Endothelial cell of umbilical vein (primary cell): ENCODE data around the gene CACNA1S. TPM values are rescaled to one million over a fixed set of nuclear protein-coding genes. Genes with fewer than 3 reads are reported as not detected.

ENCODE experiments used
- BruUV-seq: library from RNA; stranded (reverse); fragments of 400-500 nt; replicated peaks from 2 replicates; lab custom pipeline; 2021; lab: Mats Ljungman, UMichigan
- CTCF ChIA-PET: fragments of 300-600, 350-600 bp; sonication (Branson Sonifier 250); formaldehyde crosslinking; loops from one replicate; lab custom pipeline; 2021; ENCODE audit warnings: antibody characterized with exemption, inconsistent platforms; lab: Charles Lee
- POLR2A ChIA-PET: fragments of 300-600, 350-600 bp; sonication (Branson Sonifier 250); formaldehyde crosslinking; loops from one replicate; lab custom pipeline; 2021; ENCODE audit warnings: antibody characterized with exemption, inconsistent platforms; lab: Charles Lee
- DNase-seq: peaks from one replicate; pipeline ENCODE4 v3.0.0-alpha.2; 2011; ENCODE audit warnings: low read depth, low spot score
- FAIRE-seq: peaks from 2 replicates; lab custom pipeline; 2011; peaks lifted over from hg19 to GRCh38; lab: Jason Lieb, UNC
- H2AFZ ChIP-seq: 2 replicates; pipeline ENCODE4 v1.6.0; 2012; ENCODE audit warnings: low read depth, low read length, control low read depth, inconsistent platforms
- H3K27ac ChIP-seq: 2 replicates; pipeline ENCODE4 v1.5.1; 2011; ENCODE audit warnings: low read depth, mild to moderate bottlenecking, control low read depth, low read length, moderate library complexity; ENCODE audit not compliant: insufficient read depth
- H3K27me3 ChIP-seq, 2 experiments: 2 replicates each; pipeline versions ENCODE4 v1.6.0 to v1.6.1; 2011; ENCODE audit warnings: low read length in 2 of 2, mixed read lengths in 1 of 2; ENCODE audit not compliant: control insufficient read depth in 2 of 2, insufficient read depth in 2 of 2
- H3K36me3 ChIP-seq, 2 experiments: 2 replicates in 1 of 2; 3 replicates in 1 of 2; pipeline ENCODE4 v1.5.1; 2011; ENCODE audit warnings: low read length in 2 of 2, mild to moderate bottlenecking in 1 of 2, moderate library complexity in 1 of 2; ENCODE audit not compliant: control insufficient read depth in 2 of 2, insufficient read depth in 2 of 2; ENCODE audit errors: extremely low read depth in 1 of 2
- H3K4me1 ChIP-seq: 3 replicates; pipeline ENCODE4 v1.5.1; 2011; ENCODE audit warnings: mild to moderate bottlenecking, low read length; ENCODE audit not compliant: control insufficient read depth, insufficient read depth; ENCODE audit errors: extremely low read depth
- H3K4me2 ChIP-seq: 2 replicates; pipeline ENCODE4 v1.6.1; 2011; ENCODE audit warnings: low read length, control low read depth, mixed read lengths; ENCODE audit not compliant: insufficient read depth
- H3K4me3 ChIP-seq, 3 experiments: fragments of 200-600 bp in 1 of 3; sonication (generic), shearing (Covaris generic) in 1 of 3; replicated peaks in 1 of 3; 2 replicates each; pipeline ENCODE4 v1.5.1; 2011 to 2016; ENCODE audit warnings: control low read depth in 3 of 3, low read length in 3 of 3, mild to moderate bottlenecking in 2 of 3, inconsistent platforms in 1 of 3, low read depth in 1 of 3, moderate library complexity in 1 of 3; ENCODE audit not compliant: insufficient read depth in 1 of 3
- H3K79me2 ChIP-seq: 2 replicates; pipeline ENCODE4 v1.6.0; 2012; ENCODE audit warnings: low read length, inconsistent platforms; ENCODE audit not compliant: control insufficient read depth, insufficient read depth
- H3K9ac ChIP-seq: replicated peaks from 2 replicates; pipeline ENCODE3; 2011; ENCODE audit warnings: low read length, control low read depth; ENCODE audit not compliant: insufficient read depth; ENCODE audit errors: extremely low read depth
- H3K9me1 ChIP-seq: replicated peaks from 3 replicates; pipeline ENCODE4 v1.6.0; 2011; ENCODE audit warnings: mild to moderate bottlenecking, low read length; ENCODE audit not compliant: control insufficient read depth, insufficient read depth; ENCODE audit errors: extremely low read depth
- H3K9me3 ChIP-seq: replicated peaks from 2 replicates; pipeline ENCODE4 v1.5.1; 2012; ENCODE audit warnings: low read length, inconsistent platforms; ENCODE audit not compliant: control insufficient read depth, insufficient read depth
- H4K20me1 ChIP-seq: replicated peaks from 2 replicates; pipeline ENCODE3; 2011; ENCODE audit warnings: mild to moderate bottlenecking, low read length; ENCODE audit not compliant: control insufficient read depth, insufficient read depth; ENCODE audit errors: extremely low read depth
- EZH2 ChIP-seq: IDR thresholded peaks from 2 replicates; pipeline ENCODE4 v1.6.1; 2012; ENCODE audit warnings: borderline replicate concordance, low read depth, mild to moderate bottlenecking, moderate library complexity, low read length, inconsistent platforms; ENCODE audit not compliant: severe bottlenecking
- FOS ChIP-seq: IDR thresholded peaks from 2 replicates; pipeline ENCODE4 v1.6.1; 2011; ENCODE audit warnings: mild to moderate bottlenecking, low read length, moderate library complexity, borderline replicate concordance; ENCODE audit not compliant: insufficient read depth
- GATA2 ChIP-seq: IDR thresholded peaks from 2 replicates; pipeline ENCODE4 v1.7.0; 2011; ENCODE audit warnings: low read depth, mild to moderate bottlenecking, moderate library complexity, mixed read lengths, low read length; ENCODE audit not compliant: insufficient read length, insufficient read depth
- JUN ChIP-seq: IDR thresholded peaks from 2 replicates; pipeline ENCODE4 v1.6.1; 2011; ENCODE audit warnings: borderline replicate concordance, low read depth; ENCODE audit not compliant: insufficient read length, insufficient read depth
- MYC ChIP-seq: IDR thresholded peaks from one replicate; pipeline ENCODE4 v1.6.1; 2011; ENCODE audit warnings: mild to moderate bottlenecking, low read depth, low read length
- POLR2A ChIP-seq: IDR thresholded peaks from 2 replicates; pipeline ENCODE4 v1.6.1; 2012; ENCODE audit warnings: low read depth, mild to moderate bottlenecking, control low read depth, low read length
- POLR2AphosphoS5 ChIP-seq: IDR thresholded peaks from 2 replicates; pipeline ENCODE4 v1.6.1; 2012; ENCODE audit warnings: low read depth, mild to moderate bottlenecking, control low read depth, low read length, moderate library complexity; ENCODE audit not compliant: insufficient read depth
- dilution Hi-C: fragments of 300-500 bp; cut with MboI; formaldehyde crosslinking; loops from one replicate; pipeline ENCODE4 v1.15.0; 2019; ENCODE audit warnings: low sequenced_read_pairs; ENCODE audit not compliant: extremely low pct_ligation_motif_present
- intact Hi-C: fragments of 100-400 bp; cut with micrococcal nuclease; formaldehyde crosslinking; loops from one replicate; pipeline ENCODE4 v1.10.0; 2022
- polyA plus RNA-seq, 4 experiments: library from polyadenylated mRNA; depleted of rRNA in 3 of 4; stranded (reverse) in 3 of 4; unstranded in 1 of 4; fragments of >200 nt; gene quantifications; 2 replicates each; pipeline versions ENCODE4 v1.2.1 to v1.2.3, GENCODE V29; 2011 to 2012; ENCODE audit warnings: missing spikeins in 1 of 4
- total RNA-seq: library from RNA; stranded (reverse); gene quantifications from 2 replicates; pipeline ENCODE4 v1.2.3, GENCODE V29; 2021
- TF ChIP-seq, protein P1 (sequence below), 2 donors: IDR thresholded peaks; 1 replicate in 1 of 2; 2 replicates in 1 of 2; pipeline ENCODE4 v1.5.1; 2011; ENCODE audit warnings: low read length in 2 of 2, mild to moderate bottlenecking in 2 of 2, moderate library complexity in 2 of 2, control low read depth in 1 of 2, inconsistent platforms in 1 of 2, low read depth in 1 of 2; ENCODE audit not compliant: insufficient read depth in 1 of 2; ENCODE audit errors: extremely low read depth in 1 of 2
- TF ChIP-seq, protein P2 (sequence below): IDR thresholded peaks from 2 replicates; pipeline ENCODE4 v1.6.1; 2011; ENCODE audit not compliant: insufficient read depth, insufficient read length

The CACNA1S gene
- total and polyA plus RNA-seq, 2 donors (not counting 3 experiments of a cell fraction or from before 2014, with no cell fraction given) = not detected

DNA sequence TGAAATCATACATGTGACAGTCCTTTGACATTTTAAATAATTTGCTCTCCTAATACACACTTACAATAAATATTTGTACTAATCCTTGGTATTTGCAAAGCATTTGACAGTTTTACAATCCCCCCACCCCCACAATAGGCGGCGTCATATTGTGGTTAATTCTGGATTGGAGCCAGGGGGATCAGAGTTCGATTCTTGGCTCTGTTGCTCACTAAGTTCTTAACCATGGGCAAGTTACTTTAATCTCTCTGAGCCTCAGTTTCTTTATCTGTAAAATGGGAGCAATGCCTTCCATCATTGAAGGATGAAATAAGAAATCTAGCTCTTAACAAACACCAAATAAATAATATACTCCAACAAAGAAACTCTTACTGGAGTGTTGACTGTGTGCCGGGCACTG is 23.8 kb downstream of the CACNA1S start:
- no peak overlapping the region for H3K9ac ChIP-seq
- intact Hi-C loops = loop anchor here (5.0 kb wide), 1 partner anchor 134 kb away; no protein-coding TSS in a partner anchor
- ChIA-PET POLR2A (interaction anchor here (0.5 kb wide), 1 partner anchor 24 kb away, joined by 3 read pairs; the partner anchor contains the start of gene CACNA1S), CTCF (no interaction called here)
- no peak overlapping the region for H3K4me3 ChIP-seq
- dilution Hi-C loops = no loop called here
- H3K9me3 ChIP-seq = no peaks in the 10 kb centered on the region
- no TSS peak for BruUV-seq
- no peaks in the 10 kb centered on the region for H3K4me1 ChIP-seq
- H4K20me1 ChIP-seq = no peaks in the 10 kb centered on the region
- no peak for TF ChIP-seq POLR2A
- TF ChIP-seq, protein P1, sequence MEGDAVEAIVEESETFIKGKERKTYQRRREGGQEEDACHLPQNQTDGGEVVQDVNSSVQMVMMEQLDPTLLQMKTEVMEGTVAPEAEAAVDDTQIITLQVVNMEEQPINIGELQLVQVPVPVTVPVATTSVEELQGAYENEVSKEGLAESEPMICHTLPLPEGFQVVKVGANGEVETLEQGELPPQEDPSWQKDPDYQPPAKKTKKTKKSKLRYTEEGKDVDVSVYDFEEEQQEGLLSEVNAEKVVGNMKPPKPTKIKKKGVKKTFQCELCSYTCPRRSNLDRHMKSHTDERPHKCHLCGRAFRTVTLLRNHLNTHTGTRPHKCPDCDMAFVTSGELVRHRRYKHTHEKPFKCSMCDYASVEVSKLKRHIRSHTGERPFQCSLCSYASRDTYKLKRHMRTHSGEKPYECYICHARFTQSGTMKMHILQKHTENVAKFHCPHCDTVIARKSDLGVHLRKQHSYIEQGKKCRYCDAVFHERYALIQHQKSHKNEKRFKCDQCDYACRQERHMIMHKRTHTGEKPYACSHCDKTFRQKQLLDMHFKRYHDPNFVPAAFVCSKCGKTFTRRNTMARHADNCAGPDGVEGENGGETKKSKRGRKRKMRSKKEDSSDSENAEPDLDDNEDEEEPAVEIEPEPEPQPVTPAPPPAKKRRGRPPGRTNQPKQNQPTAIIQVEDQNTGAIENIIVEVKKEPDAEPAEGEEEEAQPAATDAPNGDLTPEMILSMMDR (IDR thresholded peaks at IDR 0.05; ENCODE audit: extremely low read depth in 1 of 2, insufficient read depth in 1 of 2, low read depth in 1 of 2, low read length in 2 of 2) = no peak
- TF ChIP-seq GATA2 = no peak
- no peak for TF ChIP-seq FOS
- no peak for TF ChIP-seq EZH2
- TF ChIP-seq POLR2AphosphoS5 = no peak
- TF ChIP-seq, protein P2, sequence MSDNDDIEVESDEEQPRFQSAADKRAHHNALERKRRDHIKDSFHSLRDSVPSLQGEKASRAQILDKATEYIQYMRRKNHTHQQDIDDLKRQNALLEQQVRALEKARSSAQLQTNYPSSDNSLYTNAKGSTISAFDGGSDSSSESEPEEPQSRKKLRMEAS = no peak
- no peak for TF ChIP-seq MYC
- no peak for TF ChIP-seq JUN
- FAIRE-seq (no peak), DNase-seq (no peak)
- no peaks in the 10 kb centered on the region for H3K9me1 ChIP-seq
- H3K27me3 ChIP-seq = peaks cover 4 to 15% of the 10 kb centered on the region in 2 experiments
- H3K79me2 ChIP-seq = no peaks in the 10 kb centered on the region
- H3K27ac ChIP-seq = no peak overlapping the region
- H3K4me2 ChIP-seq = no peak overlapping the region
- no peaks in the 10 kb centered on the region for H3K36me3 ChIP-seq
- no peak overlapping the region for H2AFZ ChIP-seq
